A549 (cell line): ENCODE measurements around the gene TAF6L. TPM values are rescaled to one million over a fixed set of nuclear protein-coding genes. Genes with fewer than 3 reads are reported as not detected.
A peak's percentile ranks its signal among the peaks of the same experiment; 100 is the strongest.
"Not testable (repeated sequence)": the region's sequence is repeated elsewhere in the genome, so short reads cannot be mapped to it uniquely, and the experiment has no call there.

Experiments used
- ATAC-seq, 2 experiments: fragments of 200-7000 bp in 1 of 2; fragments of >200 bp in 1 of 2; cut with Nextera tagmentation in 1 of 2; cut with Tn5 transposase in 1 of 2; 3 replicates each; pipeline versions ENCODE4 v1.8.0 to v1.9.1; 2018 to 2020; ENCODE audit warnings: mild to moderate bottlenecking in 1 of 2, moderate library complexity in 1 of 2
- CTCF ChIA-PET: fragments of 300-600 bp; sonication (Branson Sonifier 250); formaldehyde crosslinking; extraction: SDS; loops from one replicate; lab custom pipeline; 2021; ENCODE audit warnings: antibody characterized with exemption, inconsistent platforms; lab: Yijun Ruan, JAX
- POLR2A ChIA-PET: fragments of 350-600 bp; formaldehyde crosslinking; extraction: SDS; loops from one replicate; lab custom pipeline; 2021; ENCODE audit warnings: antibody characterized with exemption, inconsistent platforms; lab: Yijun Ruan, JAX
- DNase-seq, 2 experiments: peaks; one replicate each; pipeline versions ENCODE4 v3.0.0 to v3.0.0-alpha.2; 2011 to 2016; ENCODE audit warnings: low read depth in 1 of 2, low spot score in 1 of 2
- FAIRE-seq: peaks from 2 replicates; lab custom pipeline; 2011; peaks lifted over from hg19 to GRCh38; lab: Jason Lieb, UNC
- H3K27ac ChIP-seq, 2 experiments: fragments of >200 bp; sonication (Bioruptor Twin); formaldehyde crosslinking; 3 replicates each; pipeline ENCODE4 v1.5.1; 2016 to 2017
- H3K4me1 ChIP-seq: fragments of >200 bp; sonication (Bioruptor Twin); formaldehyde crosslinking; 3 replicates; pipeline ENCODE4 v1.6.1; 2016
- H3K4me2 ChIP-seq: fragments of >200 bp; sonication (Bioruptor Twin); formaldehyde crosslinking; 3 replicates; pipeline ENCODE4 v1.6.1; 2016
- H3K4me3 ChIP-seq: fragments of >200 bp; sonication (Bioruptor Twin); formaldehyde crosslinking; 3 replicates; pipeline ENCODE4 v1.5.1; 2016
- H3K9me3 ChIP-seq: fragments of >200 bp; sonication (Bioruptor Twin); formaldehyde crosslinking; 3 replicates; pipeline ENCODE4 v1.6.1; 2016
- CBX8 ChIP-seq: fragments of 200-600 bp; sonication (generic); IDR thresholded peaks from 2 replicates; pipeline ENCODE4 v1.6.1; 2016
- CEBPB ChIP-seq, 2 experiments: fragments of >200 bp in 1 of 2; sonication (Bioruptor Twin) in 1 of 2; formaldehyde crosslinking in 1 of 2; IDR thresholded peaks; 2 replicates each; pipeline ENCODE4 v1.6.1; 2012 to 2016
- E2F6 ChIP-seq: IDR thresholded peaks from 2 replicates; pipeline ENCODE4 v1.6.1; 2012; ENCODE audit warnings: low read depth, borderline replicate concordance
- ELK1 ChIP-seq: fragments of 150-350 bp; IDR thresholded peaks from 2 replicates; pipeline ENCODE4 v1.6.1; 2014; ENCODE audit warnings: low read depth, mild to moderate bottlenecking, low read length
- FOSL2 ChIP-seq, 2 experiments: fragments of 450-650 bp in 1 of 2; fragments of >200 bp in 1 of 2; sonication (Bioruptor Twin) in 1 of 2; formaldehyde crosslinking; IDR thresholded peaks; 2 replicates each; pipeline versions ENCODE4 v1.5.0 to v1.6.1; 2016 to 2020; ENCODE audit warnings: mild to moderate bottlenecking in 1 of 2, moderate library complexity in 1 of 2
- FOXS1 ChIP-seq: fragments of 250-450 bp; sonication (Bioruptor Pico); IDR thresholded peaks from 2 replicates; pipeline ENCODE4 v1.5.0; 2020; ENCODE audit warnings: mild to moderate bottlenecking, moderate library complexity
- HEYL ChIP-seq: fragments of 250-450 bp; sonication (Bioruptor Pico); IDR thresholded peaks from 2 replicates; pipeline ENCODE4 v1.8.0; 2021; ENCODE audit warnings: mild to moderate bottlenecking, moderate library complexity
- HOXB13 ChIP-seq: fragments of 250-450 bp; sonication (Bioruptor Pico); IDR thresholded peaks from 2 replicates; pipeline ENCODE4 v1.5.0; 2020; ENCODE audit warnings: low read depth, mild to moderate bottlenecking, moderate library complexity
- JUN ChIP-seq, 2 experiments: fragments of >200 bp; sonication (Bioruptor Twin); formaldehyde crosslinking; IDR thresholded peaks; 2 replicates in 1 of 2; 3 replicates in 1 of 2; pipeline ENCODE4 v1.6.1; 2016 to 2017
- KDM5A ChIP-seq: fragments of 200-600 bp; sonication (generic); IDR thresholded peaks from 2 replicates; pipeline ENCODE4 v1.6.1; 2016; ENCODE audit warnings: antibody characterized with exemption, mild to moderate bottlenecking
- MAX ChIP-seq: IDR thresholded peaks from 2 replicates; pipeline ENCODE4 v1.6.1; 2012
- NR3C1 ChIP-seq: fragments of >200 bp; sonication (Bioruptor Twin); formaldehyde crosslinking; IDR thresholded peaks from 3 replicates; pipeline ENCODE4 v1.6.1; 2017
- PHF8 ChIP-seq: fragments of 200-600 bp; sonication (generic); IDR thresholded peaks from 2 replicates; pipeline ENCODE4 v1.6.1; 2016; ENCODE audit warnings: low read depth, mild to moderate bottlenecking, antibody characterized with exemption, moderate library complexity, borderline replicate concordance
- POLR2A ChIP-seq: IDR thresholded peaks from 2 replicates; pipeline ENCODE4 v1.6.1; 2012; ENCODE audit warnings: mild to moderate bottlenecking, low read length
- RFX5 ChIP-seq: fragments of 450-650 bp; IDR thresholded peaks from 2 replicates; pipeline ENCODE4 v1.7.1; 2014; ENCODE audit warnings: antibody characterized with exemption, mild to moderate bottlenecking, moderate library complexity
- ZNF302 ChIP-seq: fragments of 250-450 bp; sonication (Bioruptor Pico); IDR thresholded peaks from 2 replicates; pipeline ENCODE4 v1.9.0; 2021; ENCODE audit warnings: inconsistent platforms, mild to moderate bottlenecking, moderate library complexity
- WGBS: methylation state at CpG from one replicate; pipeline ENCODE4 v1.1.6; 2017; ENCODE audit errors: missing lambda C conversion rate; 5-methylcytosine and 5-hydroxymethylcytosine counted together
- polyA plus RNA-seq, 4 experiments: library from polyadenylated mRNA; depleted of rRNA in 3 of 4; stranded (reverse); fragments of >200 nt; fragmentation: RNase III in 1 of 4; extraction: RNeasy Plus Mini Kit Qiagen cat#74134 plus additional on column Dnase treatment in 1 of 4; gene quantifications; 2 replicates in 3 of 4; 3 replicates in 1 of 4; pipeline ENCODE4 v1.2.3, GENCODE V29; 2011 to 2017
- TF ChIP-seq, protein P1 (sequence below): fragments of 200-600 bp; sonication (generic); IDR thresholded peaks from 2 replicates; pipeline ENCODE4 v1.6.1; 2016; ENCODE audit warnings: antibody characterized with exemption, mild to moderate bottlenecking, moderate library complexity
- TF ChIP-seq, protein P2 (sequence below): fragments of >200 bp; sonication (Bioruptor Twin); formaldehyde crosslinking; IDR thresholded peaks from 3 replicates; pipeline ENCODE4 v1.6.1; 2016

TAF6L gene
- polyA plus RNA-seq, 2 of the 4 experiments (the other 2 are of a cell fraction): 14.0 to 22.7 TPM

DNA sequence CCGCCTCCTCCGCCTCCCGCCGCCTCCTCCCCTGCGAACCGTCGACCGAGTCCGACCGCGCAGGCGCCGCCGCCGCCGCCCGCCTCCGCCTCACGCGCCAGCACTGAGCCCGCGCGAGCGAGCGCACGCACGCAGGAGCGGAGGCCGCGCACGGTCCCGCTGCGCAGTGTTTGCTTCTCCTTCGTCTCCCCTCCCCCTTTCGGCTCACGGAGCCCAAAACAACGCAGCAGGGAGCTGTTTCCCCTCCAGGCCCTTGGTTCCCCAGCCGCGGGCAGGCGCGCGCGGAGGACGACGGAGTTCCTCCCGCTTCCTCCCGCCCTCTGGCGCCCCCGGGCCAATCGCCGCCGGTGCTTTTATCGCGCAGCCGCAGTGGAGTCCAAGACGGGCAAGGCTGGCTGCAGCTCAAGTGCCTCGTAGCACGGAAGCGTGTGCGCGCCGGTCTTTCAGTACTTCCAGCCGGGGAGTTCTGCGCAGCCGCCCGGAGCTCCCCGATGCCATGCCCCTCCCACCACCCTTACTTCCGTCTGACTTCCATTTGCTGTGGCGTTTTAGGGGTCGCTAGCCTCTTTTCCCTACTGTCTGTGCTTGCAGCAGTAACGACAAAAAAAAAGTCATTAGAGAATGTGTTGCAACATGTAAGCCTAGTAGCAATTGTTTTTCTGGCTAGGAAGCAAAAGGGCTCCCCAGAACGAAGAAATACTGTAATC is 43.9 kb upstream of the TAF6L start, which contains the start of gene HNRNPUL2 (continued):
- TF ChIP-seq FOSL2 (IDR thresholded peaks at IDR 0.05): no peak
- no peak for TF ChIP-seq FOSL2 (CRISPR knock-in tag; IDR thresholded peaks at IDR 0.05)
- no peak for TF ChIP-seq CBX8
- peak; percentile 99 for TF ChIP-seq E2F6
- peak; percentile 46; the same call in 1 of the 2 replicates for TF ChIP-seq HOXB13 (CRISPR knock-in tag)
- TF ChIP-seq MAX: peak; percentile 97
- no peak for TF ChIP-seq NR3C1
- TF ChIP-seq HEYL (CRISPR knock-in tag): no peak
- TF ChIP-seq ELK1: no peak
- TF ChIP-seq, protein P1, sequence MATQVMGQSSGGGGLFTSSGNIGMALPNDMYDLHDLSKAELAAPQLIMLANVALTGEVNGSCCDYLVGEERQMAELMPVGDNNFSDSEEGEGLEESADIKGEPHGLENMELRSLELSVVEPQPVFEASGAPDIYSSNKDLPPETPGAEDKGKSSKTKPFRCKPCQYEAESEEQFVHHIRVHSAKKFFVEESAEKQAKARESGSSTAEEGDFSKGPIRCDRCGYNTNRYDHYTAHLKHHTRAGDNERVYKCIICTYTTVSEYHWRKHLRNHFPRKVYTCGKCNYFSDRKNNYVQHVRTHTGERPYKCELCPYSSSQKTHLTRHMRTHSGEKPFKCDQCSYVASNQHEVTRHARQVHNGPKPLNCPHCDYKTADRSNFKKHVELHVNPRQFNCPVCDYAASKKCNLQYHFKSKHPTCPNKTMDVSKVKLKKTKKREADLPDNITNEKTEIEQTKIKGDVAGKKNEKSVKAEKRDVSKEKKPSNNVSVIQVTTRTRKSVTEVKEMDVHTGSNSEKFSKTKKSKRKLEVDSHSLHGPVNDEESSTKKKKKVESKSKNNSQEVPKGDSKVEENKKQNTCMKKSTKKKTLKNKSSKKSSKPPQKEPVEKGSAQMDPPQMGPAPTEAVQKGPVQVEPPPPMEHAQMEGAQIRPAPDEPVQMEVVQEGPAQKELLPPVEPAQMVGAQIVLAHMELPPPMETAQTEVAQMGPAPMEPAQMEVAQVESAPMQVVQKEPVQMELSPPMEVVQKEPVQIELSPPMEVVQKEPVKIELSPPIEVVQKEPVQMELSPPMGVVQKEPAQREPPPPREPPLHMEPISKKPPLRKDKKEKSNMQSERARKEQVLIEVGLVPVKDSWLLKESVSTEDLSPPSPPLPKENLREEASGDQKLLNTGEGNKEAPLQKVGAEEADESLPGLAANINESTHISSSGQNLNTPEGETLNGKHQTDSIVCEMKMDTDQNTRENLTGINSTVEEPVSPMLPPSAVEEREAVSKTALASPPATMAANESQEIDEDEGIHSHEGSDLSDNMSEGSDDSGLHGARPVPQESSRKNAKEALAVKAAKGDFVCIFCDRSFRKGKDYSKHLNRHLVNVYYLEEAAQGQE: no peak

GRCh38 chr11:62727872-62728170 is 43.4 kb upstream of the TAF6L start:
- Histone ChIP-seq H3K4me1 (peaks cover 25% of the 10 kb centered on the region), H3K27ac (peak overlapping the region; percentile 97), H3K4me2 (peak overlapping the region; percentile 92), H3K4me3 (peak overlapping the region; percentile 78), H3K9me3 (no peaks in the 10 kb centered on the region)
- DNase-seq: peak; percentile 94 to 98
- ATAC-seq: peak; percentile 79 to 84
- under 1% methylated on average over 19 of the region's 20 CpGs for WGBS
- FAIRE-seq: no peak
- ChIA-PET POLR2A (interaction anchor here (0.6 to 3.8 kb wide), 32 partner anchors 9 to 884 kb away, joined by 3 to 96 read pairs (median 6); partner anchors contain the start of genes B3GAT3, BSCL2, C11orf98 and CSKMT), CTCF (interaction anchor here (0.6 to 3.1 kb wide), 11 partner anchors 10 to 137 kb away, joined by 3 to 15 read pairs (median 3); partner anchors contain the start of genes BSCL2, GNG3 and ZBTB3)
- TF ChIP-seq FOXS1 (CRISPR knock-in tag): no peak
- TF ChIP-seq RFX5: peak; percentile 99
- peak in 1 of 2 experiments; percentile 74; a peak in 2 of 4 replicates for TF ChIP-seq CEBPB (IDR thresholded peaks at IDR 0.05)

DNA sequence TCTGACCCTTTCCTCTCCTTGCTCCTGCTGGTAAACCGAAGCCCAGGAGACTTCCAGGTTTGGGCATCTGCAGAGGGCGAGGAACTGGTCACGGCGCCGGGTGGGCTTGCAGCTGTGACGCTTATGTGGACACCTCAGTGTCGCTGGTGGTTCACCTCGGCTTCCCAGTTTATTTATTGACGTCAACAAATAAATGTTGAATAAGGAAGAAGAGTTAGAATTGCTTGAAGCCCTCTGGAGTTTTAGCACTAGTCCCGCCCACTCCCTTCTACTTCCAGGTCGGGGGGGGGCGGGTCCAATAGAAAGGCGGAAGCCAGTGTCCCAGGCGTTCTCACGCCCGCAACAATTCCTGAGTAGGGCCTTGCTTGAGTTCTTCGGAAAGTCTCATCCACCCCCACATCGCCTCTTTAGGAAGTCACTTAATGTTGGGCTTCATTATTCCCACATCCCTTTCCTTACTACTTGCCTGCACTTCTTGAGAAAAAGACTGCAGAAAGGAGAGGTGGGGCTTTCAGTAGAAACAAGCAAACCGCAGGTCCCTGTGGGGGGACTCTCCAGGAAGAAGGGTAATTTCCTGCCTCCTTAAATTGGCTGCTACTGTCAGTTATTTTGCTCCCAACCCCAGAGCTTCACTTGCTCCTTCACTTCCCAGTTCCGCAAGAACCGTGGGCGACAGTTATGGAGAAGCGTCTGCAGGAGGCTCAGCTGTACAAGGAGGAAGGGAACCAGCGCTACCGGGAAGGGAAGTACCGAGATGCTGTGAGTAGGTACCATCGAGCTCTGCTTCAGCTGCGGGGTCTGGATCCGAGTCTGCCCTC is 42.8 kb upstream of the TAF6L start, which contains the start of gene TTC9C:
Gene TTC9C (plus strand): TSS at position 316 of the 818 bp plus-strand sequence. CDS start 363 bp downstream, at position 679.
- H3K4me1 ChIP-seq: peaks cover 26% of the 10 kb centered on the region
- H3K27ac ChIP-seq: peak within 1 kb of the TSS; percentile 97
- peak within 1 kb of the TSS; percentile 92 for H3K4me2 ChIP-seq
- H3K9me3 ChIP-seq: no peaks in the 10 kb centered on the region
- ATAC-seq (peak; percentile 79 to 83), DNase-seq (peak; percentile 85 to 89), FAIRE-seq (no peak)
- POLR2A ChIA-PET: interaction anchor here (0.7 to 3.8 kb wide), 23 partner anchors 10 to 153 kb away, joined by 3 to 96 read pairs (median 9); partner anchors contain the start of genes BSCL2, C11orf98, CSKMT and GANAB
- TF ChIP-seq MAX (peak; percentile 54), ZNF302 (CRISPR knock-in tag) (no peak), POLR2A (peak; percentile 42), JUN (IDR thresholded peaks at IDR 0.05) (peak; percentile 72 to 81; a peak in 4 of 5 replicates), HOXB13 (CRISPR knock-in tag) (0 out of 2 replicates have a peak, but pooled peaks have one; percentile 22), PHF8 (peak; percentile 75), KDM5A (peak; percentile 19; the same call in 1 of the 2 replicates), FOSL2 (IDR thresholded peaks at IDR 0.05) (no peak), FOSL2 (CRISPR knock-in tag; IDR thresholded peaks at IDR 0.05) (no peak)
- TF ChIP-seq, protein P2, sequence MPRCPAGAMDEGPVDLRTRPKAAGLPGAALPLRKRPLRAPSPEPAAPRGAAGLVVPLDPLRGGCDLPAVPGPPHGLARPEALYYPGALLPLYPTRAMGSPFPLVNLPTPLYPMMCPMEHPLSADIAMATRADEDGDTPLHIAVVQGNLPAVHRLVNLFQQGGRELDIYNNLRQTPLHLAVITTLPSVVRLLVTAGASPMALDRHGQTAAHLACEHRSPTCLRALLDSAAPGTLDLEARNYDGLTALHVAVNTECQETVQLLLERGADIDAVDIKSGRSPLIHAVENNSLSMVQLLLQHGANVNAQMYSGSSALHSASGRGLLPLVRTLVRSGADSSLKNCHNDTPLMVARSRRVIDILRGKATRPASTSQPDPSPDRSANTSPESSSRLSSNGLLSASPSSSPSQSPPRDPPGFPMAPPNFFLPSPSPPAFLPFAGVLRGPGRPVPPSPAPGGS: peak; percentile 81; the same call in 2 of the 3 replicates
- CTCF ChIA-PET: interaction anchor here (0.6 to 3.1 kb wide), 9 partner anchors 21 to 116 kb away, joined by 3 to 15 read pairs (median 4); partner anchors contain the start of genes BSCL2, EML3 and GNG3
- under 1% methylated on average over 29 of the region's 29 CpGs for WGBS
- H3K4me3 ChIP-seq: peak within 1 kb of the TSS; percentile 78

GRCh38 chr11:62730076-62730475 is 41.1 kb upstream of the TAF6L start:
- peak overlapping the region; percentile 78 for H3K4me3 ChIP-seq
- not testable (repeated sequence) for DNase-seq, ATAC-seq, FAIRE-seq, H3K9me3 ChIP-seq
- WGBS: 90% methylated on average over 14 of the region's 14 CpGs
- POLR2A ChIA-PET: interaction anchor here (0.6 to 2.0 kb wide), 4 partner anchors 24 to 132 kb away, joined by 3 to 10 read pairs (median 6); partner anchors contain the start of genes C11orf98, CSKMT and ZBTB3
- peak overlapping the region; percentile 92 for H3K4me2 ChIP-seq
- CTCF ChIA-PET: interaction anchor here (0.6 to 2.9 kb wide), 5 partner anchors 49 to 169 kb away, joined by 3 to 16 read pairs (median 4); partner anchors contain the start of gene EML3
- H3K4me1 ChIP-seq: peaks cover 15% of the 10 kb centered on the region; the same call in 2 of the 3 replicates
- peak overlapping the region; percentile 97; a peak in 3 of 6 replicates for H3K27ac ChIP-seq
